HepG2 (cell line): ENCODE measurements around the gene LAPTM4A. TPM values are rescaled to one million over a fixed set of nuclear protein-coding genes. Genes with fewer than 3 reads are reported as not detected.
A peak's percentile ranks its signal among the peaks of the same experiment; 100 is the strongest.

Experiments
- ARID4A ChIP-seq: sonication (generic); formaldehyde crosslinking; IDR thresholded peaks from 2 replicates; pipeline ENCODE4 v1.5.0; 2020; ENCODE audit warnings: mild to moderate bottlenecking, missing genetic modification reagents, borderline replicate concordance
- ESRRA ChIP-seq: sonication (generic); formaldehyde crosslinking; IDR thresholded peaks from 2 replicates; pipeline ENCODE4 v1.5.1; 2020; ENCODE audit warnings: mild to moderate bottlenecking, low read depth, missing genetic modification reagents
- HNF4A ChIP-seq: sonication (generic); formaldehyde crosslinking; IDR thresholded peaks from 2 replicates; pipeline ENCODE4 v1.4.0; 2020; ENCODE audit warnings: missing genetic modification reagents
- MLX ChIP-seq: IDR thresholded peaks from 2 replicates; pipeline ENCODE4 v1.6.1; 2016
- MTF2 ChIP-seq: sonication (generic); formaldehyde crosslinking; IDR thresholded peaks from 2 replicates; pipeline ENCODE4 v1.5.0; 2020; ENCODE audit warnings: missing genetic modification reagents, borderline replicate concordance
- PITX1 ChIP-seq: sonication (generic); formaldehyde crosslinking; IDR thresholded peaks from 2 replicates; pipeline ENCODE4 v1.5.1; 2020; ENCODE audit warnings: mild to moderate bottlenecking, missing genetic modification reagents
- RFXAP ChIP-seq: sonication (generic); formaldehyde crosslinking; IDR thresholded peaks from 2 replicates; pipeline ENCODE4 v1.4.0; 2020; ENCODE audit warnings: missing genetic modification reagents, borderline replicate concordance
- SOX6 ChIP-seq, 2 experiments: fragments of 450-650 bp in 1 of 2; sonication (generic) in 1 of 2; formaldehyde crosslinking in 1 of 2; IDR thresholded peaks; 2 replicates each; pipeline versions ENCODE4 v1.4.0 to v1.6.1; 2017 to 2020; ENCODE audit warnings: antibody characterized with exemption in 1 of 2, mild to moderate bottlenecking in 1 of 2, missing genetic modification reagents in 1 of 2
- U2AF1 ChIP-seq: fragments of 200-400 bp; formaldehyde crosslinking; optimal IDR thresholded peaks from 2 replicates; pipeline ENCODE3; 2017; ENCODE audit warnings: mild to moderate bottlenecking, low read depth, low read length
- ZBTB44 ChIP-seq: sonication (generic); formaldehyde crosslinking; IDR thresholded peaks from 2 replicates; pipeline ENCODE4 v1.4.0; 2020; ENCODE audit warnings: missing genetic modification reagents
- ZNF142 ChIP-seq: sonication (generic); formaldehyde crosslinking; IDR thresholded peaks from 2 replicates; pipeline ENCODE4 v1.4.0; 2020; ENCODE audit warnings: missing genetic modification reagents
- ZNF30 ChIP-seq: sonication (generic); formaldehyde crosslinking; IDR thresholded peaks from 2 replicates; pipeline ENCODE4 v1.5.0; 2020; ENCODE audit warnings: mild to moderate bottlenecking, missing genetic modification reagents
- ZNF510 ChIP-seq: sonication (generic); formaldehyde crosslinking; IDR thresholded peaks from 2 replicates; pipeline ENCODE4 v1.4.0; 2020; ENCODE audit warnings: low read depth, mild to moderate bottlenecking, missing genetic modification reagents
- ZNF878 ChIP-seq: sonication (generic); formaldehyde crosslinking; IDR thresholded peaks from 2 replicates; pipeline ENCODE4 v1.8.1; 2023; ENCODE audit warnings: mild to moderate bottlenecking, missing genetic modification reagents, moderate library complexity
- polyA plus RNA-seq, 8 experiments: library from polyadenylated mRNA; depleted of rRNA in 3 of 8; stranded (reverse) in 7 of 8; unstranded in 1 of 8; fragments of >200 nt; fragmentation: Illumina TruSeq in 4 of 8; extraction: Trizol in 4 of 8; gene quantifications; 2 replicates each; pipeline versions ENCODE4 v1.2.1 to v1.2.3, GENCODE V29; 2011 to 2016; ENCODE audit warnings: low read depth in 4 of 8, missing spikeins in 1 of 8, mixed read lengths in 1 of 8; ENCODE audit not compliant: insufficient read depth in 1 of 8
- total RNA-seq, 5 experiments: library from RNA; depleted of rRNA; stranded (reverse); fragments of >200 nt; fragmentation: Illumina TruSeq; extraction: Trizol; gene quantifications; 2 replicates each; pipeline ENCODE4 v1.2.3, GENCODE V29; 2016; ENCODE audit warnings: low read depth in 1 of 5

LAPTM4A gene
- total and polyA plus RNA-seq, 2 of the 13 experiments (the other 11 are each of a cell fraction or from before 2014, with no cell fraction given): 116 to 558 TPM

GRCh38 chr2:20071397-20072383 is 20.3 kb upstream of the LAPTM4A start (continued):
- TF ChIP-seq MTF2: 0 out of 2 replicates have a peak, but pooled peaks have one; percentile 57
- TF ChIP-seq MLX (CRISPR knock-in tag): peak; percentile 74; the same call in 1 of the 2 replicates
- peak; percentile 69; the same call in 1 of the 2 replicates for TF ChIP-seq PITX1
- no peak for TF ChIP-seq SOX6 (IDR thresholded peaks at IDR 0.05)
- peak; percentile 61 for TF ChIP-seq SOX6 (CRISPR knock-in tag; IDR thresholded peaks at IDR 0.05)
- TF ChIP-seq ZNF510 (CRISPR knock-in tag): peak; percentile 93
- no peak for TF ChIP-seq ZBTB44 (CRISPR knock-in tag)
- peak; percentile 54; the same call in 1 of the 2 replicates for TF ChIP-seq ARID4A (CRISPR knock-in tag)
- no peak for TF ChIP-seq ZNF30 (CRISPR knock-in tag)
- TF ChIP-seq ZNF878 (CRISPR knock-in tag): peak; percentile 69; the same call in 1 of the 2 replicates
- no peak; the same call in none of the 2 replicates for TF ChIP-seq ESRRA (CRISPR knock-in tag)
- TF ChIP-seq U2AF1: no peak
- peak; percentile 34; the same call in 1 of the 2 replicates for TF ChIP-seq HNF4A (CRISPR knock-in tag)
- peak; percentile 24; the same call in 1 of the 2 replicates for TF ChIP-seq RFXAP (CRISPR knock-in tag)
- TF ChIP-seq ZNF142 (CRISPR knock-in tag): 0 out of 2 replicates have a peak, but pooled peaks have one; percentile 36
